ENCODE results near the gene HSPA6.

DNA sequence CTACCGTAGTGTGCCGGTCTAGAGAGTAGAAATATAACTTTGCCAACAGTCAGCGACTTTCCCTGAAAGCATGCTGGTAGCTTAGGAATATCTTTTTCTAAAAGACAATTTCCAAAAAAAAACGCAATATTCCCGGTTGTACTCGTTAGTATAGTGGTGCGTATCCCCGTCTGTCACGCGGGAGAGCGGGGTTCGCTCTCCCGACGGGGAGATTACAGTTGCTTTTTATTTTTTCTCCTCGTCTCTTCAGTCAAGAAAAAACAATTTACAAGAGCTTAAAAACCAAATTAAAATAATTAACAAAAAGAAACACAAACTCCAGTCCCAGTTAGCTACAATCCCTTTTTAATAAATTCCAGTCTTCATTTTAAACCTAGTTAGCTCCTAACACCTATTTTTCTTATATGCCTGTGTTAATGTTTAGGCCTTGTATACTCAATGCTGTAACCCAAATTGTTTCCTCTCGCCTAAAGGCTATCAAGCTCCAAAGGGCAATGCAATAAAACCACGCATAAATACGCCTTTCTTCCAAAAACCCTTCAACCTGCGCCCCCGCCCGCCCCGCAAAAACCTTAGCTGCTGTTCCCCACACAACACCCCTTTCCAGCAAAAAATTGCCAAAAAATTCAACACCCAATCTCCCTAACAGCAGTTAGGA is 7.8 kb downstream of the HSPA6 start:
- TF ChIP-seq, protein P1, sequence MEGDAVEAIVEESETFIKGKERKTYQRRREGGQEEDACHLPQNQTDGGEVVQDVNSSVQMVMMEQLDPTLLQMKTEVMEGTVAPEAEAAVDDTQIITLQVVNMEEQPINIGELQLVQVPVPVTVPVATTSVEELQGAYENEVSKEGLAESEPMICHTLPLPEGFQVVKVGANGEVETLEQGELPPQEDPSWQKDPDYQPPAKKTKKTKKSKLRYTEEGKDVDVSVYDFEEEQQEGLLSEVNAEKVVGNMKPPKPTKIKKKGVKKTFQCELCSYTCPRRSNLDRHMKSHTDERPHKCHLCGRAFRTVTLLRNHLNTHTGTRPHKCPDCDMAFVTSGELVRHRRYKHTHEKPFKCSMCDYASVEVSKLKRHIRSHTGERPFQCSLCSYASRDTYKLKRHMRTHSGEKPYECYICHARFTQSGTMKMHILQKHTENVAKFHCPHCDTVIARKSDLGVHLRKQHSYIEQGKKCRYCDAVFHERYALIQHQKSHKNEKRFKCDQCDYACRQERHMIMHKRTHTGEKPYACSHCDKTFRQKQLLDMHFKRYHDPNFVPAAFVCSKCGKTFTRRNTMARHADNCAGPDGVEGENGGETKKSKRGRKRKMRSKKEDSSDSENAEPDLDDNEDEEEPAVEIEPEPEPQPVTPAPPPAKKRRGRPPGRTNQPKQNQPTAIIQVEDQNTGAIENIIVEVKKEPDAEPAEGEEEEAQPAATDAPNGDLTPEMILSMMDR (IDR thresholded peaks at IDR 0.05) = no peak
- no peak for TF ChIP-seq POLR2A (IDR thresholded peaks at IDR 0.05)
